HG02571 (cell line): ENCODE measurements around the gene PEX1.
"Not testable (repeated sequence)": the region's sequence is repeated elsewhere in the genome, so short reads cannot be mapped to it uniquely, and the experiment has no call there.

Source experiments
- ATAC-seq: cut with Tn5 transposase; IDR thresholded peaks from one replicate; pipeline ENCODE4 v1.9.1; 2021; ENCODE audit warnings: mild to moderate bottlenecking, moderate library complexity; ENCODE audit not compliant: unreplicated experiment

Gene PEX1

GRCh38 chr7:92528188-92528957, at the start of gene PEX1, which contains the start of gene RBM48:
TSS of gene PEX1 (minus strand) at chr7:92528520. CDS start at chr7:92528435, 85 bp downstream.
TSS of gene RBM48 (plus strand) at chr7:92528795. CDS start at chr7:92528814, 19 bp downstream.
- peak; percentile 97 for ATAC-seq

GRCh38 chr7:92576296-92576695, 48.0 kb upstream of the PEX1 start:
- ATAC-seq = no peak

- no peak for ATAC-seq
Observed at GRCh38 chr7:92569137-92569536, 40.8 kb upstream of the PEX1 start.

GRCh38 chr7:92567460-92567859, 39.1 kb upstream of the PEX1 start:
- no peak for ATAC-seq

- no peak for ATAC-seq
Observed at GRCh38 chr7:92563345-92563744, 35.0 kb upstream of the PEX1 start.

GRCh38 chr7:92560602-92561001, 32.3 kb upstream of the PEX1 start:
- ATAC-seq = no peak

GRCh38 chr7:92557808-92558362, 29.6 kb upstream of the PEX1 start:
- no peak for ATAC-seq

GRCh38 chr7:92557249-92557648, 28.9 kb upstream of the PEX1 start:
- ATAC-seq = no peak

- ATAC-seq = no peak
Observed at GRCh38 chr7:92550194-92550593, 21.9 kb upstream of the PEX1 start.

- ATAC-seq = no peak
Observed at GRCh38 chr7:92547579-92547978, 19.3 kb upstream of the PEX1 start.

GRCh38 chr7:92546856-92547497, 18.7 kb upstream of the PEX1 start:
- no peak for ATAC-seq

GRCh38 chr7:92545116-92545515, 16.8 kb upstream of the PEX1 start:
- ATAC-seq = not testable (repeated sequence)

GRCh38 chr7:92543542-92543941, 15.2 kb upstream of the PEX1 start:
- ATAC-seq = not testable (repeated sequence)

- no peak for ATAC-seq
Observed at GRCh38 chr7:92534572-92534971, 6.3 kb upstream of the PEX1 start.

GRCh38 chr7:92528958-92529264, 591 bp upstream of the PEX1 start:
- ATAC-seq = peak; percentile 0

- no peak for ATAC-seq
Observed at GRCh38 chr7:92527300-92528187, 776 bp downstream of the PEX1 start.

GRCh38 chr7:92523110-92523509, 5.2 kb downstream of the PEX1 start:
- no peak for ATAC-seq

- no peak for ATAC-seq
Observed at GRCh38 chr7:92520024-92520423, 8.3 kb downstream of the PEX1 start.

GRCh38 chr7:92517631-92518030, 10.7 kb downstream of the PEX1 start:
- no peak for ATAC-seq

GRCh38 chr7:92513167-92513902, 15.0 kb downstream of the PEX1 start:
- ATAC-seq = no peak

- no peak for ATAC-seq
Observed at GRCh38 chr7:92508946-92509345, 19.4 kb downstream of the PEX1 start.
